ENCODE data around the gene PHACTR2. TPM values are rescaled to one million over a fixed set of nuclear protein-coding genes. Genes with fewer than 3 reads are reported as not detected.

Gene PHACTR2
- total RNA-seq, 2 donors from 2014 or later, result 17.9 to 35.6 TPM

DNA sequence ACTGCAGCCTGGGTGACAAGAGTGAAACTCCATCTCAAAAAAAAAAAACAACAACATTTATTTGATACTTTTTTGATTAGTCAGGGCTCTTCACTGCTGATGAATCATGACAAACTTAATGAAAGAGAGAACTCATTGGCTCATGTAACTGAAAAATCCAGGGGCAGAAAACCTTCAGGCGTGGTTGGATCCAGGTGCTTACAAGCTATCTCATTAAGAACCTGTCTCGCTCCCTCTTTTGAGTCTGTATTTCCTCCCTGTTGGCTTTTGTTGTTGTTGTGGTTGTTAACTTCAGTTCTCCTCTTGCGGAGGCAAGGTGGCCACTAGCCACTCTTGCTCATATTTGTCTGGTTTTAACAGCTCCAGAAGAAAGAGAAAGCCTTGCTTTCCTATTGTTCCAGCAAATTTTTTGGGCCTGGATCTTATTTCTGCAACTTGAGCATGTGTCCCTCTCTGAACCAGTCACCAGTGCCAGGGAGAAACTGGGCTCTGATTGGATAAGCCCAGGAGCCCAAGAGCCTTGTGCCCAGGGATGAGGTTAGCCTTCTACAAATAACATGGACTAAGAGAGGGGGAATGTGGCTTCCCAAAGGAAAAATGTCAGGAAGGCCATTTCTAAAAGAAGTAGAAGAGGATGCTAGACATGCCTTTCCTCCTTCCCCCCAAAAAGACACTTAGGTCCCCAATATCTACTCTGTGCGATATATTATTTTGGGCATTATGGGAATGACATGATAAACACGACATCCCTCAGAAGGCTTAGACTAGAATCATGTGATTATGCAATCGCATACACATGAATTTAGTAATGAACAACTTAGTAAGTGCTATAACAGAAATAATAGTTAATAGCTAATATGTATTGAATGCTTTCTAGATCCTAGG, 64.5 kb downstream of the PHACTR2 start:
- Histone ChIP-seq H3K27me3 (no peaks in the 10 kb centered on the region), H3K4me3 (no peak overlapping the region), H3K4me1 (peaks cover 43% of the 10 kb centered on the region), H3K36me3 (replicated peaks in 1 of 2; ENCODE audit: insufficient read depth in 1 of 2, low read depth in 2 of 2) (no peaks in the 10 kb centered on the region), H3K9me3 (no peaks in the 10 kb centered on the region), H3K27ac (no peak overlapping the region)
- TF ChIP-seq, protein P1, sequence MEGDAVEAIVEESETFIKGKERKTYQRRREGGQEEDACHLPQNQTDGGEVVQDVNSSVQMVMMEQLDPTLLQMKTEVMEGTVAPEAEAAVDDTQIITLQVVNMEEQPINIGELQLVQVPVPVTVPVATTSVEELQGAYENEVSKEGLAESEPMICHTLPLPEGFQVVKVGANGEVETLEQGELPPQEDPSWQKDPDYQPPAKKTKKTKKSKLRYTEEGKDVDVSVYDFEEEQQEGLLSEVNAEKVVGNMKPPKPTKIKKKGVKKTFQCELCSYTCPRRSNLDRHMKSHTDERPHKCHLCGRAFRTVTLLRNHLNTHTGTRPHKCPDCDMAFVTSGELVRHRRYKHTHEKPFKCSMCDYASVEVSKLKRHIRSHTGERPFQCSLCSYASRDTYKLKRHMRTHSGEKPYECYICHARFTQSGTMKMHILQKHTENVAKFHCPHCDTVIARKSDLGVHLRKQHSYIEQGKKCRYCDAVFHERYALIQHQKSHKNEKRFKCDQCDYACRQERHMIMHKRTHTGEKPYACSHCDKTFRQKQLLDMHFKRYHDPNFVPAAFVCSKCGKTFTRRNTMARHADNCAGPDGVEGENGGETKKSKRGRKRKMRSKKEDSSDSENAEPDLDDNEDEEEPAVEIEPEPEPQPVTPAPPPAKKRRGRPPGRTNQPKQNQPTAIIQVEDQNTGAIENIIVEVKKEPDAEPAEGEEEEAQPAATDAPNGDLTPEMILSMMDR (IDR thresholded peaks at IDR 0.05), result no peak
- no peak for TF ChIP-seq POLR2A (IDR thresholded peaks at IDR 0.05)
- ATAC-seq (no peak), DNase-seq (no peak)
- 92% methylated on average over 6 of the region's 6 CpGs for WGBS, 2 donors
- intact Hi-C loops (cut with DNase I), result no loop called here

DNA sequence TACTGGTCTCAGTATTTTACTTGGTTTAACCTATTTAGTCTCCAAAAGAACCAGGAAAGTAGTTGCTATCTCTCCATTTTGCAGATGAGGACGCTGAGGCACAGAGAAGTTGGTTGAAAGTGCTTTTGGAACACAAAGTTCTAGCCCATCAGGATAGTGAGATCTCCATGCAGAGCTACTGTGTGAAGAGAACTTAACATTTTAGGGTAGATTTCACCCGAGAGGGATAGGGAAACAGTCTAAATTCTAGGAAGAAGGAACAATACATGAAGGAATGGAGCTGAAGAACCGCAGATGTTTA, 65.1 kb downstream of the PHACTR2 start:
- intact Hi-C loops (cut with DNase I), result no loop called here
- Histone ChIP-seq H3K9me3 (no peaks in the 10 kb centered on the region), H3K27ac (no peak overlapping the region), H3K36me3 (replicated peaks in 1 of 2; ENCODE audit: insufficient read depth in 1 of 2, low read depth in 2 of 2) (no peaks in the 10 kb centered on the region), H3K4me3 (no peak overlapping the region), H3K27me3 (no peaks in the 10 kb centered on the region), H3K4me1 (peaks cover 49% of the 10 kb centered on the region)
- DNase-seq (no peak), ATAC-seq (no peak)
- no peak for TF ChIP-seq POLR2A (IDR thresholded peaks at IDR 0.05)
- TF ChIP-seq, protein P1 (IDR thresholded peaks at IDR 0.05), result no peak
- WGBS, 2 donors, result 80 to 85% methylated on average over 3 of the region's 3 CpGs

DNA sequence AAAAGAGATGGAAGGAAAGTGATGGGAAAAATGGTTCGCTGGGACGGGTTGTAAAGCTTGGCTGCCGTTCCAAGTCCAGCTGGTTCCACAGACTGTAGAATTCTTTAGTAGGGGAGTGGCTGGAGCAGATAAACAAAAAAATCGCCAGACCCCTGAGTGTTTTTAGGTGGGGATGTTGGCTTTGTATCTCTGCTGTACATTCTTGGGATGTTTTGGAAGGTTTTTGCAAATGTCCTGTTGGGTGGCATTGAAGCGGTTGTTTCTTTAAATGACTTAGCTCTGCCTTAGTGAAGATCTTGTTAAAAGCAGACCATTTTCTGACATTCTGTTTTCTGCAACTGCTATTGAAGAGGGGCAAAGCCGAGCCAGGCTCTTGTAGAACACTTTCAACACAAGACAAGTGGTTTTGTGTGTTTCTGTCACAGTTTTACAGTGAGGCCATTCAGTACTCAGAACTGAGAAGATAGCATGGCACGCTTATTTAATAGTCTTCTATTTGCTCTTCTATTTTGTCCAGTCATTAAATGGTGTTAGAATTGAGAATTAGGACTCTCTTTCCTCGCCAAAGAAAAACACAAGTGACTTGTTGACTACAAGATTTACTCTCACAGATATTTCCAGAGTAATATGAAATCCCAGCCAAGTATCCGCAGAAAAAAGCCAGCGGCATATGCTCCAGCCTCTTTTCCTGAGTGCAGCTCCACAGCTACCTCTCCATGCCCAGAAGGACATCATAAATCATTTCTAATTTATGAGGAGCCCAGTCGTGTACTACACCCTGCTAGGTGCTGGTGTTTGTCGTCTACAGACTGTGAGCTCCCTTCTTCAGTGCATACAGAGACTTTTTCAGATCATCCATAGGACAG, 65.8 kb downstream of the PHACTR2 start:
- Histone ChIP-seq H3K36me3 (replicated peaks in 1 of 2; ENCODE audit: insufficient read depth in 1 of 2, low read depth in 2 of 2) (no peaks in the 10 kb centered on the region), H3K27me3 (no peaks in the 10 kb centered on the region), H3K27ac (peak overlapping the region in 2 of 4 donors; percentile 82 to 84), H3K9me3 (no peaks in the 10 kb centered on the region), H3K4me3 (no peak overlapping the region), H3K4me1 (peaks cover 52% of the 10 kb centered on the region)
- 56 to 63% methylated on average over 12 of the region's 12 CpGs for WGBS, 2 donors
- DNase-seq, result no peak
- intact Hi-C loops (cut with DNase I), result no loop called here
- TF ChIP-seq, protein P1 (IDR thresholded peaks at IDR 0.05), result no peak
- TF ChIP-seq POLR2A (IDR thresholded peaks at IDR 0.05), result no peak
- no peak for ATAC-seq

DNA sequence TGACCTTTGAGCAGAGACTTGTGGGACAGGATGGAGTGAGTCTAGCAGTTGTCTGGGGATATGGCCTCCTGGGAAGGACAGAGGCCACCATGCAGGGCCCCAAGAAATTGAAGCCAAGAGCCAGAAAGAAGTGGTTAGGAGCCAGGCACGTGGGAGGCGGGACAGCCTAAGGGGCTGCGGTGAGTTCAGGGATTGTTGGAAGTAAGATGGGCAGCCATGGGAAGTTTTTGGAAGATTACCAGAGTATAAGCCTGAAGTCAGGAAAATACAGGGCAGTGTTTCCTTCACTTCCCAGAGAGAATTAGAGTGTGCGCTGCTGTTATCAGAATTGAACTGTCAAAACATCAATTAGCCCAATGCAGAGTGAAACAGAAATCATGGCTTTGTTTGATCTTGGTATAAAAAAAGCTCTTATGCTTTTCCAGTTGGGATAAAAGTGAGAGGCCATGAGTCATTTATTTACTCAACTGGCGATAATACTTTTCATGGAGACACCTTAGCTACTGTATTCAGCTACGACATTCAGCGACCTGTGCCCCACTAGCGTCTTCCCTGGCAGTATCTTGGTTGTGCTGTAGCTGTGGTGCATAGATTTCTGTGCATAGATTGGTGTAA, 66.9 kb downstream of the PHACTR2 start:
- TF ChIP-seq, protein P1 (IDR thresholded peaks at IDR 0.05), result no peak
- TF ChIP-seq POLR2A (IDR thresholded peaks at IDR 0.05), result no peak
- peaks cover 52% of the 10 kb centered on the region for H3K4me1 ChIP-seq
- intact Hi-C loops (cut with DNase I), result no loop called here
- no peak overlapping the region for H3K4me3 ChIP-seq
- no peaks in the 10 kb centered on the region for H3K27me3 ChIP-seq
- no peaks in the 10 kb centered on the region for H3K36me3 ChIP-seq (replicated peaks in 1 of 2; ENCODE audit: insufficient read depth in 1 of 2, low read depth in 2 of 2)
- H3K27ac ChIP-seq, result peak overlapping the region; percentile 66 to 84 (median 78)
- H3K9me3 ChIP-seq, result no peaks in the 10 kb centered on the region
- DNase-seq (peak in 1 of 4 donors; percentile 32), ATAC-seq (peak; percentile 71)
- WGBS, 2 donors, result 18 to 31% methylated on average over 8 of the region's 8 CpGs

Data from body of pancreas (tissue), 4 donors.